C4-2B (cell line): ENCODE measurements around the gene TMEM242.

Experiments
- ZFX ChIP-seq: fragments of 450-650 bp; IDR thresholded peaks from 2 replicates; pipeline ENCODE4 v1.6.1; 2017
- TF ChIP-seq, protein P1 (sequence below): fragments of 450-650 bp; conservative IDR thresholded peaks from 2 replicates; pipeline ENCODE4 v1.5.1; 2017; ENCODE audit warnings: mild to moderate bottlenecking

DNA sequence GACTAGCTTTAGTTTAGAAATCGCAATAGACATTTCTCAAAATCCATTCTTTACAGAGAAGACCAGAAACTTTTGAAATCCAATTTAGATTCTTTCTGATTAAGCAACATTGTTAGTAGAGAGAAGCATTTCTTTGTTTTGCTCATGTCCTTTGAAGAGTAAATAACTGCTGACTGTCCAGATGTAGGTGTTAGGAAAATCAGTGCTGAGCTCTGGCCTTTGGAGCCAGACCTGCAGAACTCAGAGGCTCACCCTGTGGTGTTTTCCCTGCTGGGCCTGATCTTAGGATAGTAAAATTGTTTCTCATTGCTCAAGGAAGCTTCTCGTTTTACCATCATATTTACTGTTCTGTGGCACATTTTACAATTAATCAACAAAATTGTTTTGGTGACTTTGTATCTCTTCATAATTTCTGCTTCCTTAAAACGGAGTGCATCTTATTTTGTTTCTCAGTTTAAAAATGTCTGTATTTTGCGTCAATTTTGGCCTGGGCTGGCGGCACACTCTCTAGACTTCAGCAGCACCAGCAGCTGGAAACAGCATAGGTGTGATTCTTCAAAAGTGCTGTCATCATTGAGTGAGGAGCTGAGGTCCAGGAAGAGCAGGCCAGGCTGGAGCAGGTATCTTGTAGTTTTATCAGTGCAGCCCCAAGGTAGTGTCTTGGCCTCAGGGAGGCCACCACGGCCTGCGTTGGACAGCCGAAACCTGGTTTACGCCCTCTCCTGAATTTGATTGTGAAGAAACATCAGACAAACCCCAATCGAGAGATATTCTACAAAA lies 49.4 kb upstream of the TMEM242 start:
- TF ChIP-seq, protein P1, sequence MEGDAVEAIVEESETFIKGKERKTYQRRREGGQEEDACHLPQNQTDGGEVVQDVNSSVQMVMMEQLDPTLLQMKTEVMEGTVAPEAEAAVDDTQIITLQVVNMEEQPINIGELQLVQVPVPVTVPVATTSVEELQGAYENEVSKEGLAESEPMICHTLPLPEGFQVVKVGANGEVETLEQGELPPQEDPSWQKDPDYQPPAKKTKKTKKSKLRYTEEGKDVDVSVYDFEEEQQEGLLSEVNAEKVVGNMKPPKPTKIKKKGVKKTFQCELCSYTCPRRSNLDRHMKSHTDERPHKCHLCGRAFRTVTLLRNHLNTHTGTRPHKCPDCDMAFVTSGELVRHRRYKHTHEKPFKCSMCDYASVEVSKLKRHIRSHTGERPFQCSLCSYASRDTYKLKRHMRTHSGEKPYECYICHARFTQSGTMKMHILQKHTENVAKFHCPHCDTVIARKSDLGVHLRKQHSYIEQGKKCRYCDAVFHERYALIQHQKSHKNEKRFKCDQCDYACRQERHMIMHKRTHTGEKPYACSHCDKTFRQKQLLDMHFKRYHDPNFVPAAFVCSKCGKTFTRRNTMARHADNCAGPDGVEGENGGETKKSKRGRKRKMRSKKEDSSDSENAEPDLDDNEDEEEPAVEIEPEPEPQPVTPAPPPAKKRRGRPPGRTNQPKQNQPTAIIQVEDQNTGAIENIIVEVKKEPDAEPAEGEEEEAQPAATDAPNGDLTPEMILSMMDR, result no peak
- no peak for TF ChIP-seq ZFX
